HepG2 (cell line): ENCODE results near the gene IMPDH2.

Experiments
- BRF2 ChIP-seq: sonication (generic); formaldehyde crosslinking; IDR thresholded peaks from 2 replicates; pipeline ENCODE4 v1.8.1; 2022; ENCODE audit warnings: mild to moderate bottlenecking, missing genetic modification reagents
- CTCF ChIP-seq: sonication (generic); formaldehyde crosslinking; IDR thresholded peaks from 2 replicates; pipeline ENCODE4 v1.5.0; 2020; ENCODE audit warnings: mild to moderate bottlenecking, missing genetic modification reagents, moderate library complexity
- E2F1 ChIP-seq: sonication (generic); formaldehyde crosslinking; IDR thresholded peaks from 2 replicates; pipeline ENCODE4 v1.5.0; 2020; ENCODE audit warnings: missing genetic modification reagents
- KDM5B ChIP-seq: sonication (generic); formaldehyde crosslinking; IDR thresholded peaks from 2 replicates; pipeline ENCODE4 v1.4.0; 2020; ENCODE audit warnings: missing genetic modification reagents, mild to moderate bottlenecking, borderline replicate concordance
- RAD21 ChIP-seq: fragments of 450-650 bp; formaldehyde crosslinking; IDR thresholded peaks from 2 replicates; pipeline ENCODE4 v1.5.0; 2020; ENCODE audit warnings: mild to moderate bottlenecking
- RFX5 ChIP-seq: IDR thresholded peaks from 2 replicates; pipeline ENCODE4 v1.6.1; 2011; ENCODE audit warnings: low read depth, low read length, improper control_type of control experiment
- SP140L ChIP-seq: sonication (generic); formaldehyde crosslinking; IDR thresholded peaks from 2 replicates; pipeline ENCODE4 v1.4.0; 2020; ENCODE audit warnings: missing genetic modification reagents, borderline replicate concordance
- TAF1 ChIP-seq: sonication (generic); formaldehyde crosslinking; IDR thresholded peaks from 2 replicates; pipeline ENCODE4 v1.4.0; 2020; ENCODE audit warnings: missing genetic modification reagents
- TGIF2 ChIP-seq: IDR thresholded peaks from 2 replicates; pipeline ENCODE4 v1.6.1; 2016; ENCODE audit warnings: control low read depth, missing compliant biosample characterization
- ZNF12 ChIP-seq: sonication (generic); formaldehyde crosslinking; IDR thresholded peaks from 2 replicates; pipeline ENCODE4 v1.5.0; 2020; ENCODE audit warnings: missing genetic modification reagents
- ZNF335 ChIP-seq: sonication (generic); formaldehyde crosslinking; IDR thresholded peaks from 2 replicates; pipeline ENCODE4 v1.4.0; 2020; ENCODE audit warnings: missing genetic modification reagents
- ZNF550 ChIP-seq: sonication (generic); formaldehyde crosslinking; IDR thresholded peaks from 2 replicates; pipeline ENCODE4 v1.4.0; 2020; ENCODE audit warnings: mild to moderate bottlenecking, missing genetic modification reagents, borderline replicate concordance
- ZNF780A ChIP-seq: sonication (generic); formaldehyde crosslinking; IDR thresholded peaks from 2 replicates; pipeline ENCODE4 v1.8.0; 2022; ENCODE audit warnings: mild to moderate bottlenecking, missing genetic modification reagents, moderate library complexity

GRCh38 chr3:49026536-49026935, 2.7 kb downstream of the IMPDH2 start:
- TF ChIP-seq SP140L (CRISPR knock-in tag) (no peak), CTCF (CRISPR knock-in tag) (no peak), ZNF12 (CRISPR knock-in tag) (no peak), TGIF2 (no peak), RAD21 (CRISPR knock-in tag) (no peak), RFX5 (no peak), TAF1 (CRISPR knock-in tag) (no peak), E2F1 (CRISPR knock-in tag) (no peak), KDM5B (CRISPR knock-in tag) (no peak), ZNF550 (no peak), ZNF780A (CRISPR knock-in tag) (no peak), ZNF335 (CRISPR knock-in tag) (no peak), BRF2 (CRISPR knock-in tag) (no peak)
